Measurements from ENCODE around the gene TRIM2. TPM values are rescaled to one million over a fixed set of nuclear protein-coding genes. Genes with fewer than 3 reads are reported as not detected.
A peak's percentile ranks its signal among the peaks of the same experiment; 100 is the strongest.

The TRIM2 gene
- polyA plus RNA-seq, 4 donors = 41.4 to 90.4 (median 78.7) TPM

GRCh38 chr4:153322791-153323190 is 118.5 kb downstream of the TRIM2 start:
- DNase-seq (ENCODE audit: low read depth in 4 of 4, low spot score in 3 of 4) = no peak

- no peak for DNase-seq (ENCODE audit: low read depth in 4 of 4, low spot score in 3 of 4)
Measured at GRCh38 chr4:153324046-153324445, 119.8 kb downstream of the TRIM2 start.

DNA sequence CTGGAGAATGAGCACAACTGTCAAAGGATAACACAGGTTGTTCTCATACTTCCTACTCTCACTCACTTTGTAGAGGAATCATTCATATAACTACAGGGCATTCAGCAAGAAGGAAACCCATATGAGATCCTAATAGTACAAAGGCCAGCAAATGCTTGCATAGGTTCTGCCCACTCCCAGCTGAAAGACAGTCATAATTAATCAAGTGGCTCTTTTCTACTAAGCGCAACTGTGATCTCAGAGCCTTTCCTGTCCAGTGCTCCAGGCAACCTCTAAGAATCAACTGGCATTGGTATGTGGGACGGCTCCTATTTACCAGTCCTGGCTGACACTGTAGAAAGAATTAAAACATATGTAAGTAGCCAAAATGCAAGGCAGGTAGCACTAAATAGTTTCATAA is 121.3 kb downstream of the TRIM2 start:
- no peak for DNase-seq (ENCODE audit: low read depth in 4 of 4, low spot score in 3 of 4)

DNA sequence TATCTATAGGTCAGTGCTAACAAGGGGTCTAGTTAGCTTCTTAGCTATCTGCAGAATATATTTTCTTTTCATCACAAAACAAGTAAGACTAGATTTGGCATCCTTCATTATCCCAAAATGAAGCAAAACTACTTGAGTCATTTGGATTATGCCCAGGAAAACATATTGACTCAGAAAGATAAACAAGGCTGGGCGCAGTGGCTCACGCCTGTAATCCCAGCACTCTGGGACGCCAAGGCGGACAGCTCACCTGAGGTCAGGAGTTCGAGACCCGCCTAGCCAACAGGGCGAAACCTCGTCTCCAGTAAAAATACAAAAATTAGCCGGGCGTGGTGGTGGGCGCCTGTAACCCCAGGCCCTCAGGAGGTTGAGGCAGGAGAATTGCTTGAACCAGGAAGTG is 122.3 kb downstream of the TRIM2 start:
- no peak for DNase-seq (ENCODE audit: low read depth in 4 of 4, low spot score in 3 of 4)

- no peak for DNase-seq (ENCODE audit: low read depth in 4 of 4, low spot score in 3 of 4)
Measured at GRCh38 chr4:153327247-153327646, 123.0 kb downstream of the TRIM2 start.

GRCh38 chr4:153332936-153333335 is 128.7 kb downstream of the TRIM2 start:
- no peak for DNase-seq (ENCODE audit: low read depth in 4 of 4, low spot score in 3 of 4)

DNA sequence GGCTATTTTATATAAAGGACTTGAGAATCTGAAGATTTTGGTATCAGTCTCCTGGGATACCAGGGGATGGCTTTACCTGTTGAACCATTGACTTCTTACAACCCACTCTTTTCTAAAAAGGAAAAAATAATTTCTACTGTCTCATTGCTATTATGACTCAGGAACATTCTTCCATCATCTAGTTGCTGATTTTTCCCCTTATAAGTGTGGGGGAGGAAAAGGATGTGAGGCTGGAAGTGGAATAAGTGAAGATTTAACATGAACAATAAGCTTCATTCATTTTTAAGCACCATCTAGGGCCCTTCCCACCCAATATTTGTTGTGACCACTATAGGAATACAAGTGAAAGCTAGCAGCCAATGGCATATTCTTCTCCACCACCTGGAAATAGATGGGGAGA is 129.6 kb downstream of the TRIM2 start:
- DNase-seq (ENCODE audit: low read depth in 4 of 4, low spot score in 3 of 4) = no peak

DNA sequence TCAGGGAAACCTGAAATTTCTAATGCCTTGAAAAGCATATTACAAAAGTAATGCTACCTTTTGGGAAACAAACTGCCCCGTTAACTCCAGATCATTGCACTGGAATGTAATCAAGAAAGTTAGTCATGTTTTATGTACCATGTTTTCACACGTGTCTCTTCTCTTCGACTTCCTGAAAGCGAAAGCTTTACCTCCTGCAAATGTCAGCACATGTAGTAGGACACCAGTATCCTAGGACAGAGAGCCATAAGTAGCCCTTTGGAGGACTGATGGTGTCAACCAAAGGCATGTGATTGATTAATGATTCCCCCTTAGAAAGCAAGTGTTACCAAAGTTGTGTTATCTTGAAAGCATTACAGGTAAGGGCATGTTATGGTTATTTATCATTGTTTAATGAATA is 131.4 kb downstream of the TRIM2 start:
- no peak for DNase-seq (ENCODE audit: low read depth in 4 of 4, low spot score in 3 of 4)

GRCh38 chr4:153337686-153338085 is 133.4 kb downstream of the TRIM2 start:
- no peak for DNase-seq (ENCODE audit: low read depth in 4 of 4, low spot score in 3 of 4)

GRCh38 chr4:153341575-153342090 is 137.4 kb downstream of the TRIM2 start:
- DNase-seq (ENCODE audit: low read depth in 4 of 4, low spot score in 3 of 4) = no peak

- DNase-seq (ENCODE audit: low read depth in 4 of 4, low spot score in 3 of 4) = no peak
Measured at GRCh38 chr4:153342751-153343552, 138.7 kb downstream of the TRIM2 start.

GRCh38 chr4:153344131-153345011 is 140.1 kb downstream of the TRIM2 start, which contains the start of gene MND1:
Gene MND1, plus strand, starts transcription at chr4:153344688. Its CDS starts 50 bp downstream, at chr4:153344738.
- DNase-seq (ENCODE audit: low read depth in 4 of 4, low spot score in 3 of 4) = peak; percentile 71 to 81 (median 80)

- peak in 3 of 4 donors; percentile 44 to 45 (median 44) for DNase-seq (ENCODE audit: low read depth in 4 of 4, low spot score in 3 of 4)
Measured at GRCh38 chr4:153345012-153345981, 141.1 kb downstream of the TRIM2 start.

DNA sequence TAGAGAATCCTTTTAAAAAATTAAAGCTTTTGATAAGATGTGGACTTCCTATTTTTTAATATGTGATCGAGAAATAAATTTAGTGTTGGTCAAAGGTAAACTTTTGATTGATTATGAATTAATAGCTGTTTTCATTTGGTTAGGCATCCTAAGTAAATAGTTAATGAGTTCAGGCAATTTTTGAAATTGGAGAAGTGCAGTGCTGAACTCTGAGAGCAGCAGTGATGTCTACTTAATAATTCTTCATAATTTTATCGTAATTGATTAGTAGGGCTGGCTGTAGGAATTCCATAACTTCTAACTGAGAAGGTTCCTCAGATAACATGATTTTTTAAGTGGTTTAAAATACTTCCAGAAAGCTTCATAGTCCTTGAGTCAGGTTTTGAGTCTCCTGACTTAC is 141.8 kb downstream of the TRIM2 start:
- DNase-seq (ENCODE audit: low read depth in 4 of 4, low spot score in 3 of 4) = no peak

DNA sequence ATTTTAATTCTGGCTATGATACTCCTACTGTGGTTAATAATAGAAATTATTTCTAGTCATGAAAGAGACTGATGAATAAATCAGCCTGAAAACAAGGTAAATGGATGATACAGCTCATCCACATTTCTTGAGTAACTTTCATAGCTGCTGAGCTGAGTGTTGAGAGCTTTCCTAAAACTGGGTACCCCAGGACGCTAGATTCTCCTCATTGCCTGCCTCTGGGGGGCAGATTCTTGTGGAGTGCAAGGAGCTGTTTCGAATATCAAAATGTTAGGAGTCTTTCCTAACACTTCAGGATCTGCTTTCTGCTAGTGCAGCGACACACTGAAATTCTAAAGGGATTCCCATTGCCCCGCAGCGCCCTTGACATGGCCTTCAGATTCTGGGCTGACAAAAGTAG is 142.3 kb downstream of the TRIM2 start:
- DNase-seq (ENCODE audit: low read depth in 4 of 4, low spot score in 3 of 4) = no peak

DNA sequence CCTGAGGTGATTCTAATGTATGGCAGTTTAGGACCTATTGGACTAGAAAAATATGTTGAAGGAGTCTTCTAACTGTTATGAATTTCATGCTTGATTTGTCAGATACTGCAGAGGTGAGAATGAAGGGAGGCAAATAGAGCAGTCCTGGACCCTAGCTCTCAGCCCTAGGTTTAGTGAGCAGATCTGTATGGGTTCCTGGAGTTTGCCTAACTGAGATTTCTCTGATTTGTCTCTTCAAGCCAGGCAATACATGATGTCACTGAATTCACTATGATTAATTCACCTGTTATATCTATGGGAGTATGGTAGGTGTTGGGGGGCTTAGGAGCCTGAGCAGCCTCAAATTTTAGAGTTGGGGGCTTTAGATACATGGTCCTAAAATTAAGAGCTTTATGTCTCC is 142.9 kb downstream of the TRIM2 start:
- DNase-seq (ENCODE audit: low read depth in 4 of 4, low spot score in 3 of 4) = no peak

GRCh38 chr4:153348006-153348405 is 143.8 kb downstream of the TRIM2 start:
- DNase-seq (ENCODE audit: low read depth in 4 of 4, low spot score in 3 of 4) = no peak

DNA sequence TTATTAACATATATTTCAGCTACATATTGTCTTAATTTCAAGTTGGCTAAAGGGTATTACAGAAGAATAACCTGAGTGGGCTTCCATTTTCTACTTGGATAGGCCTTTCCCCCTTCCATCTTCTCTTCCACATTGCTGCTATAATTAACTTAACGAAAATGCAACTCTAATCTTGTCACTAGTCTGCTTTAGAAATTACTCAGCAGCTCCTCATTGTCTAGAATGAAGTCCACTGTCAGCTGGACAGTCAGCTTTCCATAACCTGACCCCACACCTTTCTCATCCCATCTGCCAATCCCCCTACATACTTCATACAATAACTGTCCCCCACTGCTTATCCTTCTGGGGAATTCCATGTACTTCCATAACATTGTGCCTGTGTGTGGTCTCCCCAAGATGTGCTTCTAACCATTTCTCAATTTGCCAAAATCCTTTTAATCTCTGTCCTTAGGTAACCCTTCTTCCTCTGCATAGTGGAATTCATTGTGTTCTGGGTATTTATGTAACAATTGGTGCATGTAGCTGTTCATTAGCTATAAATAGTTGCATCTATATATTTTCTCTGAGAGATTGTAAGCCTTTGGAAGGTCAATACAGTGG is 145.1 kb downstream of the TRIM2 start:
- DNase-seq (ENCODE audit: low read depth in 4 of 4, low spot score in 3 of 4) = no peak

DNA sequence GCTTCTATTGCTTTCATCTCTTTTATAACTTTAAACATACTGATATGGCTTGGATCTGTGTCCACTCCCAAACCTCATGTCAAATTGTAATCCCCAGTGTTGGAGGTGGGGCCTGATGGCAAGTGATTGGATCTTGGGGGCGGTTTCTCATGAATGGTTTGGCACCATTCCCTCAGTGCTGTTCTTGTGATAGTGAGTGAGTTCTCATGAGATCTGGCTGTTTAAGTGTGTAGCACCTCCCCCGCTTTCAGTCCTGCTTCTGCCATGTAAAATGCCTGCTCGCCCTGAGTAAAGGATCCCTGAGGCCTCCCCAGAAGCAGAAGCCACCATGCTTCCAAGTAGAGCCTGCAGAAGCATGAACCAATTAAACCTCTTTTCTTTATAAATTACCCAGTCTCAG is 157.9 kb downstream of the TRIM2 start:
- DNase-seq (ENCODE audit: low read depth in 4 of 4, low spot score in 3 of 4) = no peak

DNA sequence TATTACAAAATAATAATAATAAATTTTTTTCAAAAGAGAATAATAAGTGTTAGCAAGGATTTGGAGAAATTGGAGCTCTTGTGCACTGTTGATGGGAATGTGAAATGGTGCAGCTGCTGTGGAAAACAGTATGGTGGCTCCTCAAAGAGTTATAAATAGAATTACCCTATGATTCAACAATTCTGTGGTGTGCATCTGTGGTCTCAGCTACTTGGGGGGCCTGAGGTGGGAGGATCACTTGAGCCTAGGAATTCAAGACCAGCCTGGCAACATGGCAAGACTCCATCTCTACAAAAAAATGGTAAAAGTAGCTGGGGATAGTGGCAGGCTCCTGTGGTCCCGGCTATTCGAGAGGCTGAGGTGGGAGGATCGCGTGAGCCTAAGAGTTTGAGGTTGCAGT is 159.8 kb downstream of the TRIM2 start:
- no peak for DNase-seq (ENCODE audit: low read depth in 4 of 4, low spot score in 3 of 4)
